ENCODE data around the gene FCRLA.
"Not testable (repeated sequence)": the region's sequence is repeated elsewhere in the genome, so short reads cannot be mapped to it uniquely, and the experiment has no call there.

FCRLA gene

GRCh38 chr1:161706113-161706481 is 932 bp upstream of the FCRLA start:
- no peak for DNase-seq

DNA sequence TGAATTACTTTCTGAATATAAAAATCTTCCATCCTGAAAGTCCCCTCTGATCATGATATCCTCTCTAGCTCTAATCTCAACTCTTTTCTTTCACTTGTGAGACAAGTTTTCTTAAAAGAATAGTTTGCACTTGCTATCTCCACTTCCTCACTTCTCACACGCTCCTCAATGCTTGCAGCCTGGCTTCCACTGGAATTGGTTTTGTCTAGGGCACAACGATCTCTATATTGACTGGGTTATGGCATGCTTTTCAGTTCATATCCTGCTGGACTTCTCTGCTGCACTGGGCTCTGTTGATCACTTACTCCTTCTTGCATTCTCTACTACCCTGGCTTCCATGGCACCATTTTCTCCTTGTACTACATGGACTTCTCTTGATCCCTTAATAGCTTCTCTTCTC is 474 bp downstream of the FCRLA start:
- no peak for DNase-seq

GRCh38 chr1:161709373-161709772 is 2.3 kb downstream of the FCRLA start:
- no peak for DNase-seq

DNA sequence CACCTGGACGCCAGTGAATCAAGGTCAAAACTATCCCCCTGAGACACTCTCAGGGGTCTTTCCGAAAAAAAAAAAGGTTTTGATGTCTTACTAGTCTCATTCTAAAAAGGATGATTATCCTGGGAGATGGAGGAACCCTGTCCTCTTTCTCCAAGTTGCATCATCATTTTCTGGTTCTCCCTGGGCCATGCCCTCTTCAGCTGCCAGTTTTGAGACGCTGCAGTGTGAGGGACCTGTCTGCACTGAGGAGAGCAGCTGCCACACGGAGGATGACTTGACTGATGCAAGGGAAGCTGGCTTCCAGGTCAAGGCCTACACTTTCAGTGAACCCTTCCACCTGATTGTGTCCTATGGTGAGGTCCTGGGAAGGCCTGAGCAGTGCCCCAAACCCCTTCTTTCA is 3.5 kb downstream of the FCRLA start:
- DNase-seq = no peak

GRCh38 chr1:161718559-161719324 is 11.7 kb downstream of the FCRLA start:
- no peak for DNase-seq

DNA sequence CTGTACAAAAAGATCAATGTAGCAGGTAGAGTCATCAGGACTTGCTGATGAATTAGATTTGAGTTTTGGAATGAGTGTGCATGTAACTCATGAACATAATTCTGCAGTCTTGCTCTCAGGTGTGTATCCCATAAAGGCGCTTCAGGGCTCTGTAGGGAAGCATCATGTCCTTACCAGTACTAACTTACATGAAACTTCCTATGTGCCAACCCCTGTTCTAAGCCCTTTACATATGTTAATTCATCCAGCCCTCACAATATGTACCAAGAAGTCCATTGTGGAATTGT is 12.2 kb downstream of the FCRLA start:
- DNase-seq = no peak

DNA sequence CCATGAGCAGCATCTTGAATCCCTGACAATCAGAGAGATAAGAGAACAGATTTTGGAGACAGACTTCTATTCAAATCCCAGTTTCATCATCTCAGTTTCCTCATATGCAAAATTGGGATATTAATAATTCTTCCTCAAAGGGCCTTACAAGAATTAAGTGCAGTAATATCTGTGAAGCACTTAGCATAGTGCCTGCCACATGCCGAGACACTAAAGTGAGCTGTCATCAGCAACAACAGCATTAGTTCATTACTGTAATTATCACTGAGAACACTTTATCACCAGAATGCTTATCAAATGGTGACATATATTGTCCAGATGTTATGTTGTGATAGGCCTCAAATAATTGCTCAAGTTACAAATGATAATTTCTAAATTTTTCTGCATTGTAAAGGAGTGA is 13.4 kb downstream of the FCRLA start:
- DNase-seq = no peak

DNA sequence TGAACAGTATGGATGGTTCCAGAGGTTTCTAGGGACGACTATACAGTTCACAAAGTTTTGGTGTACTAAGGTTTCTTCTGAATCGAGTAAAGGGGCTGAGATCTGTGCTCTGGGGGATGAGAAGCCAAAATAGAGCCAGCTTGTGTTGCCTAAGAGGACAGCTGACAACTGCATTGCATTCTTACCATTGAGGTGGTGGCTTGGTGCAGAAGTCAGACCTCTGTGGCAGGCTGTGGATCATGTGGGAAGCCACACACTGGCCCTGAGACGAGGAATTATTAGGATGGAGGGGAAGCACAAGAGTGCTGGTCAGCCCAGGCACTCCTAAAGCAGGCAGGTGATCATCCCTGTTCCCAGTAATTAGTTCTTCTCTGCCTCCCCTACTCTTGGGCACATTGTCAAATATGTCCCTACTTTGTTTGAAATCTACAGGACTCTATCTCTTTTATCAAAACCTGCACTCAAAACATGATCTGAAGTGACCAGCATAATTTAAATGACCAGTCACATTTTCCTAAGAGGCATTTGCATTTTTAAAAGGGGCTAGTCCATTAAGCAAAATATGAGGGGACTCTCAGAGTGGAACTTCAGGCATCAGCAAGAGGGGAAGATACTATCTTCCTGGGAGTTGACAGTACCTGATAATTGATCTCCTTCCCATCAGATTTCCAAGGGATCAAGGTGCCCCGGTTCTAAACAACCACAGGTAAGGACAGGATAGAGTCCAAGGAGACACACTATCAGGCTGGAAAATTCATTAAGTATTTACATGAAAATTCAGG is 14.1 kb downstream of the FCRLA start, which contains the start of gene FCRLB:
FCRLB (plus strand) TSS at position 589 of the 782 bp plus-strand sequence. CDS start 1,129 bp downstream, outside the sequence.
- DNase-seq = no peak

GRCh38 chr1:161721738-161722343 is 14.8 kb downstream of the FCRLA start:
- no peak for DNase-seq

DNA sequence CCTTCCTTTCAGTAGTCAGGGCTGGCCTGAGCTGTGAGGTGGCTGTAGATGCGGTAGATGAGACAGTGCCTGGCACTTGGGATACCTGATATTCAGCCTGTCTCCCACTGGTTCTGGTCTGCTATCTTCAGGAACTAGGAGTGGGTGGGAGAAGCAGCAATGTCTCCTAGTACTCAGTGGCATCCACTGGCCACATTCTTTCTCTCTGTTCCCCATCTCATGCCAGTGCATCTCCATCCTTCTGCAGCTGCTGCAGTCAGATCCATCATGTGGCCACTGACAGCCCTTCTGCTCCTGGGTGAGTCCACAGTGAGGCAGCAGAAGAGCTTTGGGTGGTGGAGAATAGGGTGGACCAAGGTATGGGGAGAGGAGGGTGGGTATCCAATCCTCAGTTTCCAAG is 15.4 kb downstream of the FCRLA start:
- DNase-seq = no peak

DNA sequence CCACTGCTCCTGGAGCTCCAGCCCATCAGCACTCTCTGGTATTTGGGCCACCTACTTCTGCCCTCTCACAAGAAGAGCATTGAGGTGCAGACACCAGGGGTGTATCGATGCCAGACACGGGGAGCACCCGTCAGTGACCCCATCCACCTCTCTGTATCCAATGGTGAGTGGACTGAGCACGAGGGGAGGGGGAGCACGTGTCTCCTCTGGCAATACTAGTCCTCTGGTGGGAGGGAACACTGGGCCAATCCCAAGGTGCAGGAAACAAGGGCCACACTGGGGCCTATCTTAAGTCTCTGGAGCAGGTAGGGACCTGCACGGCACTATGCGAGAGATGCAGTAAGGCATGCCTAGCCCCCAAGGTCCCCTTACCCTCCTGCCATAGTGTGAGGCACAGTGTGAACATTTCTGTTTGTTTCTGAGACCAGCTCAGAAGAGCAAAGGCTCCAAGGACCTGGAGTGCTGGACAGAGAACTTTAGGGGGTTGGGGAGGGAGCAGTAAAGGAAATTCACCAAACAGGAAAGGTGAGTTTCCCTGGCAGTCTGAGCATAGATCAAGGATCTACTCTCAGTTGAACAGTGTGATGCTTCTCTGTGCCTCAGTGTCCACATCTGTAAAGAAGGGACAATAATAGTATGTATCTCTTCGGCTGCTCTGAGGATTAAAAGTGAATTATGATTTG is 16.6 kb downstream of the FCRLA start:
- DNase-seq = no peak

GRCh38 chr1:161725258-161725907 is 18.4 kb downstream of the FCRLA start:
- DNase-seq = not testable (repeated sequence)

- DNase-seq = no peak
These were observed 19.0 kb downstream of the FCRLA start for GRCh38 chr1:161725908-161726472.

DNA sequence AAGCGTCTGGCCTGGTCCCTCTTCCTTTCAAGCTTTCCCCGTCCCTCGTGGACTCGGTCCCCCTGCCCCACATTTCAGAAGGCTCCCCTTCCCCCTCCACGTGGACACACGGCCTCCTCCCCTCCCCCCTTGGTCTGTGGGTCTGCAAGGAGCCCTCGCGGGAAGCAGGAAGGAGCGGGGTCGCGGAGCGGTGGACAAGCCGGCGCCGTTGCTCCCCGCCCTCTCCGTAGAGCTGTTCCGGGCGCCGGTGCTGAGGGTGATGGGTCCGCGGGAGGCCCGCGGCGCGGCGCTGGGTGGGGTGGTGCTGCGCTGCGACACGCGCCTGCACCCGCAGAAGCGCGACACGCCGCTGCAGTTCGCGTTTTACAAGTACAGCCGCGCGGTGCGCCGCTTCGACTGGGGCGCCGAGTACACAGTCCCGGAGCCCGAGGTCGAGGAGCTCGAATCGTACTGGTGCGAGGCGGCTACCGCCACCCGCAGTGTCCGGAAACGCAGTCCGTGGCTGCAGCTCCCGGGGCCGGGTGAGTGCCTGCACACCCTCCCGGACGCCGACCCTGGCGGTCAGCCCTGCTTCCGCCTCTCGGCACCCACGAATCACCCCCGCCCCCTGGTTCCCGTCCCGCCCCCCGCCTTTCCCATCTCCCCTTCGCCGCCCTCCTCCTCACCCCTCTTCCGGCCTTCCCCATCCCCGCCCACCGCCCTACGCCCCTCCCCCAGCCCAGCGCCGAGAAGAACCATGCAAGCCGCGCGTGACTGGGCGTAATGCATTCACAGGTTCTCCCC is 19.6 kb downstream of the FCRLA start:
- no peak for DNase-seq

- DNase-seq = no peak
These were observed 20.4 kb downstream of the FCRLA start for GRCh38 chr1:161727256-161727924.

DNA sequence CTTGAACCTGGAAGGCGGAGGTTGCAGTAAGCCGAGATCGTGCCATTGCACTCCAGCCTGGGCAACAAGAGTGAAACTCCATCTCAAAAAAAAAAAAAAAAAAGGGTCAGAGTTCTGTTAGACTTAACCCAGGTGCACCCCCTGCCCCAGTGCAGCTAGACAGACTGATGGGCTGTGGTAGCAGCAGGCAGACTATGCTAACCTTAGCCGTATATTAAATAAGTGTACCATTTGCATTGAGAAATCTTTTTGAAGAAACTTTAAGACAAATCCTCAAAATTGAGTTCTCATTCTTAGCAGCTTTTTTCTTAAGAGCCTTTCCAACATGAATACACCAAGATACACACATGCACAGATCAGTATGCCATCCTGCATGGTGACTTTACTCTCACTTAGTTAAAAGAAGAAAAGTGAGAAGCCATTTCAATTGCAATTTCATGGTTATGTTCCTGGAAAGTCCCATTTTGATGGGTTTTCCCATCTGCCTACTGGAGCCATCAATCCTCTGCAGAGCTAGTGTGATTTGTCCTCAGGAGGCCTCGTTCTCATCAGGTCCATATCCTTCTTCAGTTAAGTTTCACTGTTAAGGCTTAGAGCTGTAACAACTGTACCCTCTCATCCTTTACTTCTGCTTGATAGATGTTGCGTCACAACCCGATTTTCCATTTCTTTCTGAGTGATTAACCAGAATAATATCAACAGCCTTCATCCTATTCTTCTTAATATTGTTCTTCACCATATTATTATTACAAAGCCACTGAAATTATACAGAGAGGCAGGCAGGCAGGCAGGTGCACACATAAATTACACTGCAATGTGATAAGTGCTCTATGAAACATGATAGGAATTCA is 21.6 kb downstream of the FCRLA start:
- no peak for DNase-seq

- no peak for DNase-seq
These were observed 23.1 kb downstream of the FCRLA start for GRCh38 chr1:161730050-161730564.

- no peak for DNase-seq
These were observed 24.2 kb downstream of the FCRLA start for GRCh38 chr1:161731241-161731640.

- no peak for DNase-seq
These were observed 25.1 kb downstream of the FCRLA start for GRCh38 chr1:161731981-161732718.

Data from NCI-H2029 treated with DMSO at 0.1 percent for 48 hours (cell line).